Dedifferentiated amniotic fluid mesenchymal stem cell (primary cell): ENCODE results near the gene NMNAT3.

Experiments
- DNase-seq: peaks from one replicate; pipeline ENCODE4 v3.0.0-alpha.2; 2016; ENCODE audit errors: extremely low spot score

The NMNAT3 gene

GRCh38 chr3:139675327-139675726 is 2.4 kb downstream of the NMNAT3 start:
- no peak for DNase-seq

DNA sequence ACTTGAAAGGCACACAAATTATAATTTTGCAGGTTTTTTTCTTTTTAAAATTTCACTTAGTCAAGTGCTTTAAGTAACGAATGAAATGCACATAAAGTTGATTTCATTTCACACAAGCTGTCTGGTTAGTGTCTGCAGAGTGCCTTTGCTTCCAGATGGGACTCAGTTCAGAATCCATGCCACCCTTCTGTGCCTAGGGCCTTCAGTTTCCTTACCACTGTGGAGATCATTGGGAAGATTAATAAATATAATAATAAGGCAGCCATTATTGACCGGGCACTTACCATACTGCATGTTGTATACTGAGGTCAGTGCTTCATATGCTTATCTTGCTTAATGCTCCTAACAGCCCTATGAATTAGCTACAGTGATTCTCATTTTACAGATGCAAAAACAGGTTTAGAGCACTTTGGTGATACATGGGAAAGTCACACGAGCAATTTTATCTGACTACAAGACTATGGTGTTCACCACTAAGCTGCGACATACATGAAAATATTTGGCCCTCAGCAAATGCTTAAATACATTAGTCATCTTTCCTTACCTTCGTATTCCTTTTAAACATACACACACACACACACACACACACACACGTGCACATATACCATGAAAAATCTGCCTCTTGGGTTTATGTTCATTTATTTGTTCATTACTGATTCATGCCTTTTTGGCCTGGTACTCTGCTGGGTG is 3.1 kb downstream of the NMNAT3 start:
- no peak for DNase-seq

- no peak for DNase-seq
These were observed 4.9 kb downstream of the NMNAT3 start for GRCh38 chr3:139672884-139673283.

- no peak for DNase-seq
These were observed 5.7 kb downstream of the NMNAT3 start for GRCh38 chr3:139671863-139672646.

DNA sequence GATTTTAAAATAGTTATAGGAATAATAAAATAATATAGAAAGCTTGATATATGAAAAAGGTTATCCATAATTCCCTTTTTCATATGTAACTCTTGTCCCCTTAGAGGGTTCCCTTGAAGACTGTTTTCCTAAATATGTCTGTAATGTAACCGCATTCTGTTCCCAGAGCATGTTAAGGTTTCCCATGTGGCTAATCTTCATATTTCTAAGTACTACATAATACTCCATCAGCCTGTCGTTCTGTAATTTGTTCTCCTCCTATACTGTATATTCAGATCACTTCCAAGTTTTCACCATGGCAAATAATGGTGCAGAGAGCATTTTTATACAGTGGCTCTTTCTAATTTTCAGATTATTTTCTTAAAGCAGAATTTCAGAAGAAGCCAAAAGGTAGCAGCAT is 6.7 kb downstream of the NMNAT3 start:
- DNase-seq = no peak

- DNase-seq = no peak
These were observed 7.6 kb downstream of the NMNAT3 start for GRCh38 chr3:139670196-139670595.

GRCh38 chr3:139668332-139668731 is 9.4 kb downstream of the NMNAT3 start:
- no peak for DNase-seq

DNA sequence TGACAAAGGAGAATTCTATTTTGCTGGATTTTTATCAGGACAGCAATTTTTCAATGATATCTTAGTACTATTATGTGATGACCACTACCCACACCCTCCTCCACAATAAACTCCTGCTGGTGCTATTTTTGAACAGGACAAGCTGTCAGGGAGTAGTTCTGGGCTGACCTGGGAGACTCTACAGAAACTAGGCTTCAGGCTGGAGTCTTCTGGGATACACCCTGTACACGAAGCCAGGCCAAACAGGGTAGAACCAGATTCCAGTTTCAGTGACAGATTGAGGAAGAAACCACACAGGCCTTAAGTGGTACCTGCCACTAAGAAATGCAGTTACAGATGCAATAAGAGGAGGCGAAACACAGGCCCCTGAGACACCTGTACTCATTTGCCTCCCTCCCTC is 12.8 kb downstream of the NMNAT3 start:
- no peak for DNase-seq

GRCh38 chr3:139660269-139660668 is 17.5 kb downstream of the NMNAT3 start:
- DNase-seq = no peak

DNA sequence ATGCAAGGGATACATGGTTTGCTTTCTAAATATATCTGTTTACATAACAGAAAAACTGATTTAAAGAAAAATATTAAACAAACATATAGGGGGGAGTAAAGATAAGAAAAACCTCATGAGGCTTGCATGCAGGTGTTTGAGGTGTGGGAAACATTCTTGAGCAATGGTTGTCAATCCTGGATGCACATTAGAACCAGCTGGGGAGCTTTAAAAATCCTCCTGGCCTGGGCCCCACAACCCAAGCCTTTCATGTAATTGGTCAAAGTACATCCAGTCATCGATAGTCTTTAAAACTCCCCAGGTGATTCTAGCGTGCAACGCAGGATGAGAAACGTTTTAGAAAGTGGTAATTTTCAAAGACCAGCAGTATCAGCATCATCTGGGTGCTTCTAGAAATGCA is 18.3 kb downstream of the NMNAT3 start:
- DNase-seq = no peak

DNA sequence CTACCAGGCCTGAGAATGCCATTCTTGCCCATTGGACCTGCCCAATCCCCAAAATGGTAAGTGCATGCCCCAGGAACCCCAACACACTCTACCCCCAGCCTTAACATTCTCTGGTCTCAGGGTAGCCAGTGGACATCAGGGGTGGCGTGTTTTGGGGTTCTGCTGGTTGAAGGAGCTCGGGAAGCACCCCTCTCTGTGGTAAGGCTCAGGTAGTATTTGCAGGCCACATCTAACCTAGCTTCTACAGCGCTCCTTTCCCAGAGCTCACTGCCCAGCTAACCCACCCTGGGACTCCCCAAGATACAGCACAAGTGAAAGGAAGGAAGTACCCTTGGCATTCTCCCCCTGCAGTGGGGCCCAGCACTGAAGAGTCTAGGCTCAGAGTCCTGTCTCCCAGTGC is 19.8 kb downstream of the NMNAT3 start:
- no peak for DNase-seq

- DNase-seq = no peak
These were observed 20.3 kb downstream of the NMNAT3 start for GRCh38 chr3:139657434-139657833.

GRCh38 chr3:139655909-139656595 is 21.7 kb downstream of the NMNAT3 start:
- DNase-seq = no peak

- no peak for DNase-seq
These were observed 23.0 kb downstream of the NMNAT3 start for GRCh38 chr3:139654637-139655365.

DNA sequence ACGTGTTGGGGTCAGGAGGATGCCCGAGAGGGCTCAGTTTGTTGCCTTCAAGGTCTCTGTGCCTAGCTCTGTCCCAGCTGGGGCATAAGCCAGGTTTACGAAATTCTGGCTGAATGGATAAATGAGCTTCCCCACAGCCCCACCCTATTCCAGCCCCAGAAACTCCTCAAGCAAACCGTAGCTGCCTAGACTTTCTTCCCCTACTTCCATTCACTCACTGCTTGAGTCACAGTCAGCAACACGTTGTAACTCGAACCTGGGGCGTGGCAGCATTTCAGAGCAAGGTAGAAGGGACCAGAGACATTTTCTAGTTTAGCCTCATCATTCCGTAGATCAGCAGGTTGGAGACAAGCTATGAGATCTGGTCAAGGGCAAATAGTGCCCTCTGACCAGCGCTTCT is 24.2 kb downstream of the NMNAT3 start:
- no peak for DNase-seq

DNA sequence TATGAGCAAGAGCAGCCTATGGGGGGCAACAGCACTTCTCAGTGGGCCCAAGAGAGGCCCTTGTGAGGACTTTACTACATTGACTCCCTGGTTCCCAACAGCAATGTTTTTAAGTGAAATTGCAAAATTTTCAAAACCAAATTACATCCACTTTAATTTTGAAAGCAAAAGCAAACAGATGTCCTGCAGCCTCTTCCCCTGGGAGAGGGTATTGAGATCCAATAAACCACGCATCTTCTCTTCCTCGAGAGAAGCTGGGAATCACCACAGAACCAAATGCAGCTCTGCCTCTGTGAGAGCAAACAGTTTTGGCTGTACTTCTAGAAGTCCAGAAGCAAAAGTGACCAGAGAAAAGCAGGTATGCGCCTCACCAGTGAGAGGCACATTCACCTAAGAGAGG is 25.2 kb downstream of the NMNAT3 start:
- DNase-seq = no peak

DNA sequence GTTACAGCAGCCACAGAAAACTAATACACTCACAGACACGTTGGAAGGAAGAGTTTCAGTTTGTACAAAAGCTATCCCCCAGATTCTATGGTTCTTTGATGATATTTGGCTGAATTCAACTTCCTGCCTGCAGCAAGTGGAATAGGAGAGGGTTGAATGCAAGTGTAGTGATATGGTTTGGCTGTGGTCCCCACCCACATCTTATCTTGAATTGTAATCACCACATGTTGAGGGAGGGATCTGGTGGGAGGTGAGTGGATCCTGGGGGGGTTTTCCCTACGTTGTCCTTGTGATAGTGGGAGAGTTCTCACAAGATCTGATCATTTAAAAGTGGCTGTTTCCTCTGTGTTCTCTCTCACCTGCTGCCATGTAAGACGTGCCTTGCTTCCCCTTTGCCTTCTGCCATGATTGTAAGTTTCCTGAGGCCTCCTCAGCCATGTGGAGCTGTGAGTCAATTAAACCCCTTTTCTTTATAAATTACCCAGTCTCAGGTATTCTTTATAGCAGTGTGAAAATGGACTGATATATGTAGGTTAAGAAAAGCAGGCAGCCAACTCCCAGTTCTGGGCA is 29.8 kb downstream of the NMNAT3 start:
- no peak for DNase-seq

- no peak for DNase-seq
These were observed 31.3 kb downstream of the NMNAT3 start for GRCh38 chr3:139646512-139646911.

DNA sequence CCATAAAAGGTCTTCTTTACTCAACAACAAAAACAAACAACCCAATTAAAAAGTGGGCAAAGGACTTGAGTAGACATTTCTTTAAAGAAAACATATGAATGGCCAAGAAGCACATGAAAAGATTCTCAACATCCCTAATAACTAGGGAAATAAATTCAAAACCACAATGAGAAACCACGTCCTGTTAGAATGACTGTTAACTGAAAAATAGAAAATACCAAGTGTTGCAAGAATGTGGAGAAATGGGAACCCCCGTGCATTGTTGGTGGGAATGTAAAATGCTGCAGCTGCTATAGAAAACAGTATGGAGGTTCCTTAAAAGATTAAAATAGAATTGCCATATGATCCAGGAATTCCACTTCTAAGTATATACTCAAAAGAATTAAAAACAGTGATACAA is 34.8 kb downstream of the NMNAT3 start:
- DNase-seq = no peak

- DNase-seq = no peak
These were observed 37.3 kb downstream of the NMNAT3 start for GRCh38 chr3:139640456-139640855.

DNA sequence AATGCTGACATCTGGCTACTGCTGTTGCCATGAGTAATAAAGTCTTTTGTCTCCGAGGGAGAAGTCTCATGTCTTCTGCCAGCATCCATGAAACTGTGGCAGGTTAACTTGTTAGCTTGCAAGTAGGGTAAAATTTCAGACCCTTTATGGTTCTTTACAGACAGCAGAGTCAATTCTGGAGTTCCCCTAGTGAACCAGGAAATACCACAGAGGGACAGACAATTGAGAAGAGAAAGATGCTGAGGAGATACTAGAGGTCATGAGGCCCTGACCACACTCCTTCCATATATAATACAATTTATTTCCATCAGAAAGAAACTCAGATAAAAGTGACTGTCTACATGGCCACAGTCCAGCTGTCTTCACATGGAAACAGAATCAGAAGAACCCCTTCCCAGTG is 38.1 kb downstream of the NMNAT3 start:
- DNase-seq = no peak

DNA sequence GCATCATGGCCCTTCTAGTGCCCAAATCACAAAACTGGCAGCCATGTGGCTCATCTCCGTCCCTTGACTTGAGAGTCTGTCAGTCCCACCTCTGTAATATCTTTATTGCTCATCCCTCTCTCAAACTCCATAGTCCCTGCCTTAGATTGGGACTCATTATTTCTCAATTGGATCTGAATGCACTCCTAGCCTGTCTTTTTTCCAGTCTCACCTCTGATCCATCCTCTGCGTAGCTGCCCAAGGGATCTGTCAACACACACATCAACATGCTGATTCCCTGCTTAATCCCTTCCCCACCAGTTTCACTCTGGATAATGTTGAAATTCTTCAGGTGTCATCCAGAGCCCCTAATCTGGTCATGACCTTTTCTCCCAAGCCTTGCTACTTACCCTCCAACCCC is 39.3 kb downstream of the NMNAT3 start:
- no peak for DNase-seq
